GM19467 (cell line): ENCODE data around the gene INMT.

ENCODE experiments used
- ATAC-seq: cut with Tn5 transposase; IDR thresholded peaks from one replicate; pipeline ENCODE4 v1.9.1; 2021; ENCODE audit warnings: mild to moderate bottlenecking, moderate library complexity; ENCODE audit not compliant: unreplicated experiment

Gene INMT

DNA sequence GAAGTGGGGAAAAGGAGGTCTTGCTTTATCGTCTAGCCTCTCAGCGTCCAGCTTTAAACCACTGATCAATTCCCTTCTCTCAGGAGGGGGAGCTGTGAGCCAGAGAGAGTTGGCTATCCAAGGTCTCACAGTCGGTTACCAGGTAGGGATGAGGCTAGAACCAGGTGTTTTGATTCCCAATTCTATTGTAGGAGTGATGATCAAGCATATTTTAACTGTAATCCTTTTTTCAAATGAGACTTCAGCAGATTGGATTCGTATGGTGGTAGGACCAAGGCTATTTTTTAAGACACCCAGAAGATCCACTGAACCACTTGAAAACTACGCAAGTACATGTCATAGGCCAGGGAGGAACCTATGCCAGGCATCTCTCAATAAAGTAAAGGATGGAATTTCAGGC, 27.6 kb downstream of the INMT start:
- no peak for ATAC-seq

DNA sequence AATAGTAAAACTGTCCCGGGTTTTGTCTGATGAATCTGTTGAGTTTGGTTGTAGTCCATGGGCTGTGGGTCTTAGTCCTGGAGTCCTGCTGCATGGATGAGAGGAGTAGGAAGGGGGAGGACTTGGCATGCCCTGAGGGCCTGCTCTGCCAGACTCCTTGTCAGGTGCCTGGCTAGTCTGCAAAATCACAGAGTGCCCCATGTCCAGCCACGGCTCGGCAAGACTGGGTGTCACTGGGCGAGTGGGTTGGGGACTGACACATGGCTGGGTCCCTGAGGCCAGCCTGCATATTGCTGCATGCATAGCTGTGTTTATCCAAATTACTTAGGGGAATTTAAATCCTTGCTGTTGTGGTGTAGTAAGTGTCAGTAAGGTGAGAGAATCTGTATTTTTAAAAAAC, 29.0 kb downstream of the INMT start:
- ATAC-seq, result no peak

DNA sequence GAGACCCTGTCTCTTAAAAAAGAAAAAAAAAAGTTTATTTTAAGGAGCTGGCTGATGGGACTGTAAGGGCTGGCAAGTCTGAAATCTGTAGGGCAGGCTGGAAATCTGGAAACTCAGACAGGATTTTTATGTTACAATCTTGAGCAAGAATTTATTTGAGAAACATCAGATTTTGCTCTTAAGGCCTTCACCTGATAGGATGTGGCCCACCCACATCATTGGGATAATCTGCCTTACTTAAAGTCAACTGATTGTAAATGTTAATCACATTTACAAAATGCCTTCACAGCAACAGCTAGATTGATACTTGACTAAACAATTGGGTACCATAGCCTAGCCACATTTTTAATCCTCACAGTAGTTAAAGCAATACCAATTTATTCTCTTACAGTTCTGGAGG, 30.8 kb downstream of the INMT start:
- ATAC-seq, result no peak

DNA sequence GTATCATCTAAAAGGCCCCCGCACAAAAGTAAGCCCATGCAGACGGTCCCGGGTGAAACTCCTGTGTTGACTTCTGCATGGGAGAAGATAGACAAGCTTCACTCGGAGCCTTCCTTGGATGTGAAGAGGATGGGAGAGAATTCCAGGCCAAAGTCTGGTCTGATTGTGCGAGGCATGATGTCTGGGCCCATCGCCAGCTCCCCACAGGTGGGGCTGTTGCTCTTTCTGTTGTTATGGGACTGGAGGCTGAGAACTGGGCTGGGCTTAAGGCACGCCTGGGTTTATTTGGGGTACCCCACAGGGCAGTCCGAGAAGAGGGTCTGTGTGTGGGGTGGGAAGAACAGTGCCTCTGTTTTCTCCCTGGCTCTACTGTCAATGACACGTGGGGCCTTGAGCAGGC, 33.9 kb downstream of the INMT start:
- ATAC-seq, result no peak

DNA sequence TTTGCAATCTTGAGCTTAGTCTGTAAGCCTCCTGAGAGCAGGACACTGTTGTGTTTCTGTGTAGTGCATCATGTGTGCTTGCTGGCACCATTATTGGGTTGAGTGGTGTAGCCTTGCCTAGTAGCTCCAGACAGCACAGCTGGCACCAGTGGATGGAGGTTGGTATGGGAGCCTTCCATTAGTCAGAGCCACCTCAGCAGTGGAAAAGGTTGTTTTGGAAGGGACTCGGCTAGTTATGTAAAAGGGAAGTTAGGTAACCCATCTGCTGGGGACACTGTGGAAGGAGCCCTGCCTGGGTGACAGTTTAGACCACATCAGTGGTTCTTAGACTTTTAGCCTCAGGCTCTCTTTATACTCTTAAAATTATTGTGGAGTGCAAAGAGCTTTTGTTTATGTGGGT, 35.6 kb downstream of the INMT start:
- ATAC-seq, result no peak

DNA sequence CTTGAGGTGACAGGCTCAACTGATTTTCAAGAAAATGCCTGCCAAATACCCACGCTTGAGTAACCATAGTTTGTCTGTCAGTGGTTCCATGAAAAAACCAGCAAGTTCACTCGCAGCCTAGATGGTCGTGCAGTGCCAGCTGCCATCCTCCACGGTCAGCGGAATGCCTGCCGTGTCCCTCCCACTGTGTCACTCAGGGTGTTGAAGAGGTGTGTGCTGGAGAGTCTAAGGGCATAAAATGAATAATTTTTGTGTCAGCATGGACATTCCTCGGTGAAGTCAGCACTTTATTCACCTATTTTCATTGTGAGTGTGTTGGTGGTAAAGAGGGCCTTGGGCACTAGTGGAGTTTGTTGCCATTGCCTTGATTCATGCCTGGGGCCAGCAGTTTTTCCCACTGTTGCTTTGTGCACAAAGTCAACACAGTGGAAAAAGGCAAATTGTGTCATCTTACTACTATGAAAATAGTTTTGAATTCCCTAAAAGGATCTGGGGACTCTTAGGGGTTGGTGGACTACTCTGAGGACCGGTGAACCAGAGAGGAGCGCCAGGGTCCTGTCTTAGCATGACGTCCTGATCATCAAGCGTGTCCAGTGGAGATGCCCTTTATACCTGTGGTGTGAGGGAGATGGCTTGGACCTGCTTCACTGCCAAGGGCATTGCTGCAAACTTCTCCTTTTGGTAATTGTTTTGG, 36.9 kb downstream of the INMT start:
- ATAC-seq, result no peak

DNA sequence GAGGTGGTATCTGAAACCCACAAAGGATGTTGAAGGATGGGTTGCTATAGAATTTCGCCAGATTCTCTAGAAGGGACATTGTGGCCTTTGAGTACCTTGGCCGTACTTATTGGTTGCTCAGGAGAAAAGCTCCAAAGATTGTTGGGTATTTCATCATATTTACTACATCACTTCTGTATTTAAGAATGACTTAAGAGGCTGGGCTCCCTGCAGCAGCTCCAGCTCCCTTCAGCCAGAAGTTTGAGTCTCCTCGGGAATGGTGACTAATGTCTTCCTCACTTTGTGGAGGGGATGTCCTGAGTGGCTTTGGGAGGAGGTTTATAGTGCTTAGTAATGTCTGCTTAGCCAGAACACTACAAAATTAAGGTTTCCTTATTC, 37.4 kb downstream of the INMT start:
- ATAC-seq, result no peak

DNA sequence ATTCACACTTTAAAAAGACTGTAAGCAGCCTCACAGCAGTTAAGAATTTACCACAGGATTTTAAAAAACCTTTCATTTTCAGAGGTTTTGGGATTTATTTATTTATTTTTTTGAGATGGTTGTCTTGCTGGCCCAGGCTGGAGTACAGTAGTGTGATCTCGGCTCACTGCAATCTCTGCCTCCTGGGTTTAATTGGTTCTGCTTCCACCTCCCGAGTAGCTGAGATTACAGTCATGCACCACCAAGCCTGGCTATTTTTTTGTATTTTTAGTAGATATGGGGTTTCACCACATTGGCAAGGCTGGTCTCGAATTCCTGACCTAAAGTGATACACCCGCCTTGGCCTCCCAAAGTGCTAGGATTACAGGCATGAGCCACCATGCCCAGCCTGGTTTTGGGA, 38.4 kb downstream of the INMT start:
- no peak for ATAC-seq

DNA sequence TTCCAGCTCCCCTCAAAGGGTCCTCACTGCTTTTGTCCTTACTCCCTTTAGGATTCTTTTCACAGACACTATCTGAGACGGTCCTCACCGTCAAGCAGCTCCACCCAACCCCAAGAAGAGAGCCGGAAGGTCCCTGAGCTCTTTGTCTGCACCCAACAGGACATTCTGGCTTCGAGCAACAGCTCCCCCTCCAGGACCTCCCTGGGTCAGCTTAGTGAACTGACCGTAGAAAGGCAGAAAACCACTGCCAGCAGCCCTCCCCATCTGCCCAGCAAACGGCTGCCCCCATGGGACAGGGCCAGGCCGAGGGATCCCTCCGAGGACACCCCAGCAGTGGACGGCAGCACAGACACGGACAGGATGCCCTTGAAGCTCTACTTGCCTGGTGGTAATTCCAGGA, 39.2 kb downstream of the INMT start:
- ATAC-seq, result no peak

DNA sequence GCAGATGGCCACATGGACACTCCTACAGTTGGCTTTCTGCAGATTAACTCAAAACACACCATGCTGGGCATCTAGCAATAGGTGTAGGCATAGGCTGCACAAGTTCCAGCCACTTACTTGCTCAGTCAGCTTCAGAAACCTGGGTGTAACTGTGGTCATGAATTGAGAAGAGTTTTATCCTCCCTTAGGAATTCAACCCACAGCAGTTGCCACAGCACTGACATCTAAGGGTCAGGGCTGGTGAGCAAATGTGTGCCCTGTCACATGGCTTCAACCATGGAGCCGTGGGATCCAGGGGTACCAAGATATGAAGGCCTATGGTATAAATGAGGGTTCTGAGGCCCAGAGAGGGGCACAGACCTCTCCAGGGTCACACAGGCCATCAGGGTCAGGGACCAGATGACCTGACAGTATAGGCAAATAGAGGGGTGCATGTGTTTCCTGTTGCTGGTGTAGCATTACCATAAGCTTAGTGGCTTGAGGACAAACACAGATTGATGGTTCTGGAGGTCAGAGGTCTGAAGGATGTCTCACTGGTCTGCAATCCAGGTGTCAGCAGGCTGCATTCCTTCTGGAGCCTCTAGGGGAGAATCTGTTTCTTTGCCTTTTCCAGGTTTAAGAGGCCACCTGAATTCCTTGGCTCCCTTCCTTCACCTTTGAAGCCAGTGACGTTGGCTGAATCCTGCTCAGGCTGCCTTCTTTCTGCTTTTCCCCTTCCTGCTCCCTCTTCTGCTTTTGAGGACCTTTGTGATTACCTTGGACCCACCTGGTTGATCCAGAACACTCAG, 43.4 kb downstream of the INMT start:
- no peak for ATAC-seq

DNA sequence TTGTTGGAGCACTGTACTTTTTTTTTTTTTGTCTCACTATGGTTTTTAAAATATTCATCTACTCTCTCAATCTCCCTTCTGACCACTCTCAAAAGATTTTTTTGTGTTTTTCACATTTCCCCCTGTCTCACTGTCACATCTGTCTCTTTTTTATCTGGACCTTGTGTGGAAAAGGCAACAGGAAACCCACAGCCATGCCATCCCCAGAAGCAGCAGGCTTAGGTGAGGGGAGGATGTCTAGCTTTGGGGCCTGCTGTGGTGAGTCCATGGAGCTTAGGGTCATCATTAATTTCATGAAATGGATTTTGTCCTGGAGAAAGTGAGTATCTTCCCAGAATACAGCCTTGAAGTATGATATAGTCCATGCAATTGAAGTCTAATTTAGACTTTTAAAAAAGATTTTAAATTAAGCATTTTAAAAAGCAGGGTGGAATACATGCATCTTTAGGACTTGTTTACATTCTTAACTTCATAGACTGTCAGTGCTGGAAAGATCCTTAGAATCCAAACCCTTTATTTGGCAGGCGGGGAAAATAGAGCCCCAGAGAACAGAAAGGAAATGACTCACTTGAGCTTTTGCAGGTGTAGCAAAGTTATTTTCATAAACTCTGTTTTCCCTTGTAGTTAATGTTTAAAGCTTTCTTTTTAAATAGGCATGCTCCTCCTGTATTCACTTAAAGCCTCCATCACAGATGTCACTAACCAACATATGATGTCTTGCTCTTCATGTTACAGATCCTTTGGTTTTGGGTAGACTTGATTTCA, 44.4 kb downstream of the INMT start:
- no peak for ATAC-seq

DNA sequence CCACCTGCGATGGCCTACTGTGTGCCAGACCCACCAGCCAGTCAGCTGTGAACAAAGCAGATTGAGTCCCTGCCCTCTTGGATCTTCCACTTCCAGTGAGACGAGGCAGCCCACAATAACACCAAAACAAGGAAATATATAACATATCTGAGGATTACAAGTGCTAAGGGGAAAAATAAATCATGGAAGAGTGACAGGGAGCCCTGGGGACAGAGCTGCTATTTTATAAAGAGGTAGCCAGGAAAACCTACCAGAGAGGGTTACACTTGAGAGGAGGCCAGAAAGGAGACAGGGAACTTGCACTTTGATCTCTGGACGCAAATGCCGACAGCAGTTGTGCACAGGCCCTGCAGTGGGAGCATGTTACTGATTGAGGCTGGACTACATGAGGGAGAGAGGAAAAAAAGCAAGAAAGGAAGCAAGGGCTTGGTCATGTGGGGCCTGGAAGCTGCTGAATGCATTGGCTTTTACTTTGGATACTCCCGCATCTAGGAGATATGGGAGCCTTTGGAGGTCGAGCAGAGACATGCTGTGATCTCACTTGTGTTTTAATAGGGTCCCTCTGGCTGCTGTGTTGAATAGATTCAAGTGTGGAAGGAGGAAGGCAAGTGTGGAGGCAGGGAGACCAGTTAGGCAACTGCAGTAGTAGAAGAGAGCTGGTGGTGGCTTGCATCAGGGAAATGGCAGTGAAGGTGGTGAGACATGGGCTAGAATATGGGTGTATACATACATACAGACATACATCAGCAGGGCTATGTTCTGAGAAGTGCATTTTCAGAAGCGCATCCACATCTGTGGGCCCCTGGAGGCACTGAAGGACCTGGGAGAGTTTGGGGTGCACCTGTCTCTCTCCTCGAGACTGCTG, 45.5 kb downstream of the INMT start:
- no peak for ATAC-seq

DNA sequence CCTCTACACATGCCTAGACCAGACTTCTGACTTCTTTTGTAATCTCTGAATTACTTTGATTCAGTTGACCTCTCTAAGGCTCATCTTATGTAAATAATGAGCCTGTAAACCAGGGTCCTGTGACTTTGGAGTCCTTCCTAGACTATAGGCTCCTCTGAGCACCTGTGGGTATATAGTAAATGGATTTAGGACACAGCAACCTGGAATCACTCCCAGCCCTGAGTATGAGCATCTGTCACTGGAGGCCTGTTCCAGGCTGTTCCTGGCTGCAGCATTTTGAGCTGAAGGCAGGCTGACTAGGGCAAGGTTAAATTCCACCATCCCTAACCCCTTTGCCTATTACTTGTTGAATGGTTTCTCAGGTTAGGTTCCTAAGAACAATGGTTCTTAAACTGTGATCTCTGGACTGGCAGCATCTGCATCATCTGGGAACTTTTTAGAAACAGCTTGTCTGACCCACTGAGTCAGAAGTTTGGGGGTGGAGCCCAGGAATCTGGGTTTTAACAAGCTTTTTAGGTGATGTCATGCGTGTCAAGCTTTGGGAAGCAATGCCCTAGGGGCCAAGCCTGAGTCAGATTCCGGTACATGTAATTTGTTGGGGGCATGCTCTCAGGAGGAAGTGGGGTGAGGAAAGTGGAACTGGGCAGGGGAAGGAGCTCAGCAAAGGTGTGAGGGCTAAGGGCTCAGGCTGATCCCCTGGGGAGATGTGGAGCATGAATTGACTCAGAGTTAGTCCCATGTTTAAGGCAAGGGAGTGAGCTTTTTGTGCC, 47.5 kb downstream of the INMT start:
- peak; percentile 80 for ATAC-seq

DNA sequence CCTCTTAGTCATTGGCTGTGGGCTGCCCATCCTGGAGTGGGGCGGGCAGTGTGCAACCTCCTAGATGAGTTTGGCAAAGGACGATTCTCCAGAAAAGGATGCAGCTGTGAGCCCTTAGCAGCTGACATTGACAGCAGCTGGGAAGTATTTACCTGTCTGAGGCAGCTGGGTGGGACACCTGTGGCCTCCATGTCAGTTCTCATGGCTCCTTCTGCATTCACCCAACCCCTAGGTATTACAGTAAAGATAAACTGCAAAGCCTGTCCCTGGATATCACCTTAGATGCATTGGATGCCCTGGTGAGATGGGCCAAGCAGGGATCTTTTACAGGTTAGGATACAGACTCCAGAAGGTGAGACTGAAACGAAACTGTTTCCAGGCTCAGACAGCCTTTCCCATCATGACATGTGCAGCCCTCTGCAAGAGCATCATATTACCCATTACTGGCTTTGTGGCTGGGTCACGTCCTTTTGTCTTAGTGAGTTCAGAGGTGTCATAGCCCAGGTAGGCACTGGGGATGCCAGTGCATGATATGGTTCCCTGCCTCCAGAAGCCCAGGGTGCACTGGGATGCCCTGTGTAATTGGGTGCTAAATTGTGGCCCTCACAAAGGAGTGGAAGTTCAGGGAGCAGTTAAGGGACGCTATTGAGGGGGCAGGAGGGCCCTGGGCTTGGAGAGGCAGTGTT, 48.2 kb downstream of the INMT start:
- no peak for ATAC-seq

DNA sequence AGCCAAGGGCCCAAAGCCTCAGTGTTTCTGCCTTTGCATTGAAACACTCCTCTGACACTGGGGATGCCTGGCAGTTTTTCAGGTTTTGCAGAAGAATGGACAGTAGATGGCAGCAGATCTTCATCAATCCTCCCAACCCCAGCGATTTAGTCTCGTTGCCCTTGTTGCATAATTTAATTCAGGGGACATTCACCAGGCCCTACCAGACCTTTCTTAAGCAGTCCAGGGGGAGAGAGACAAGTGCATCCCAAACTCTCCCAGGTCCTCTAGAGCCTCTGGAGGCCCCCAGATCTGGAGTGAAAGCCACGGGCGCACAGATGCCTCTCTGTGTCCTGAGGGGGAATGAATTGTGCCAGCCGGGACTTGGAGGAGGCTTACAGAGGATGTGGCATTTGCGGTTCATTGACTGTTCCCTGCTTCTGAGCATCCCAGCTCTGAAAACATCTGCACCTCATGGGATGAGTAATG, 48.9 kb downstream of the INMT start:
- no peak for ATAC-seq

DNA sequence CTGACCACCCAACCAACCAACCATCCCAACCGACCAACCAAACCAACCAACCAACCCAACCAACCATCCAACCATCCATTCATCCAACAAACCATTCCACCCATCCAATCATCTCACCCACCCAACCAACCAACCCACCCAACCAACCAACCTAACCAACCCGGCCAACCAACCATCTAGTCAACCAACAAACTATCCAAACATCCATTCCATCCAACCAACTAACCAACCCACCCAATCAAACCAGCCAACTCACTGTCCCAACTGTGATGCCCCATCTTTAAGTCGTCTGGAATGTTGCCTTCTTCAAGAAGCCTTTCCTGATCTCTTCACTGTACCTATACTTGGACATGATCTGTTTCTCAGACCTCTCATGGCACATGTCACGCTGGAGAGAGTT, 50.9 kb downstream of the INMT start:
- no peak for ATAC-seq

DNA sequence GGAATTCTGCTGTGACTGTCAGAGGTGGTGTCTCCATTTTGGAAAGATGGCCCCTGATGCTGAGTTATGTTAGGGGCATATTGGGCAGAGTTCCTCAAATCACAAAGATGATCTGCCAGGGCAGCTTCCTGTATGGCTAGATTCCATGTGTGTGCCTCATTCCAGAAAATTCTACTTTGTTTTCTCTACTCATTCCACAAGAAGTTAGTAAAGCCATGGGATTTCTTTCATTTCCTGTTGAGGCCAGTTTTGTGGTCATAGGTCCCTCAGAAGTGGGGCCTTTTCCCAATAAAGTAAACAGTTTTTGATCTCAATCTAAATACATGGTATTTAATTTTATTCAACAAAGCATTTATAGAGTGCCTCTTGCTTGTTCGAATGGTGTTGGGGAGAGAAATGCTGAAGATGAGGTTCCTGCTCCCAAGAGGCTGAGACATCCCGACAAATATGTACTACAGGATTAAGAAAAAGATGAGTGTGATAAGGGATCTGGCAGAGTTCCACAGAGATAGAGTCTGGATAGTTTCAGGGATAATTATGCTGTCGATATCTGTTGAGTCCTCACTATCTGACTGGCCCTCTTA, 52.2 kb downstream of the INMT start:
- no peak for ATAC-seq

DNA sequence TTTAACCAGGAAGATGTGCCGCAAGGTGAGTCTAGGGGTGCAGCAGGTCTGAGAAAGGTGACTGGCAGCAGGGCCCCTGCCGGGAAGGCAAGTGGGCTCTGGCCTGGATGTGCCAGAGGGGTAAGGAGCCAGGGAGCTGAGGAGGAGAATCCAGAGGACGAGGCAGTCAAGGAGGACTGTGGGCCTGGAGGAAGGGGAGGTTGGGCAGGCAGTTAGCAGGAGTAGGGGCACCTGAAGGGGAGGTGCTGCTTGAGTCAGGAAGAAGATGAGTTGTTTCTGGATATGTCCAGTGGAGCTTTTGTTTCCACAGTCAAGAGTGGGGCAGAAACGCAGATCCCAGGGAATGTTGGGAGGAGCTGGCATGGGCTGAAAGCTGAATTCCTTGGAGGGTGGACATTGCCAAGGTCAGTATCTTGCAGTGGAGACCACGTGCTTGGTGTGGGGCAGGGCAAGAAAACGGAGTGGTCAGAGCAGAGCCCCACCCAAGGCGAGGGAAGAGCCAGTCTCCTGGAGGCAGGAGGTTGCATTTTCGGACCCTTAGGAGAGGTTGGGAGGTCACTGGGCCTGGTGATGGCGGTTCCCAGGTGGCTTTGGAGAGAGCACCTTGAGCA, 53.3 kb downstream of the INMT start:
- ATAC-seq, result no peak

DNA sequence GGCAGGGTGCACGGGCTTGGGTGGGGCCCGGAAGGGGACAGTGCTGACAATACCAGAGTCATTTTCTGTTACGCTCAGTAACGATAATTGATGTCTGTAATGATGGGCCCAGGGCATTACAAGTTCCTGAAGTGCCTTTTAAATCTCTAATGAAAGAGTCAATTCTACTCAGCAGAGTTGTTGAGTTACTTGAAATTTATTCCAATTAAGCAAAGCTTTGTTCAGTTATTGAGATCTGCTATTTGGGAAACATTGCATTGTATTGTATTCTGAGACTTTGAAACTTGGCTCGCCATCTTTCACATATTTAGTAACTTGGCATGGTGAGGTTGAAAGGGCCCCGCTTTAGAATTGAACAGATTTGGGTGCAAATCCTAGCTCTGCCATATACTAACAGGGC, 54.0 kb downstream of the INMT start:
- no peak for ATAC-seq
